ENCODE measurements around the gene GOLT1B.

Gene GOLT1B

GRCh38 chr12:21566223-21566906, 64.8 kb downstream of the GOLT1B start:
- no peak for DNase-seq (ENCODE audit: low read depth in 2 of 2)

GRCh38 chr12:21566907-21567394, 65.4 kb downstream of the GOLT1B start:
- DNase-seq (ENCODE audit: low read depth in 2 of 2) = no peak
